ENCODE measurements around the gene SLC6A7.
A peak's percentile ranks its signal among the peaks of the same experiment; 100 is the strongest.

The SLC6A7 gene

DNA sequence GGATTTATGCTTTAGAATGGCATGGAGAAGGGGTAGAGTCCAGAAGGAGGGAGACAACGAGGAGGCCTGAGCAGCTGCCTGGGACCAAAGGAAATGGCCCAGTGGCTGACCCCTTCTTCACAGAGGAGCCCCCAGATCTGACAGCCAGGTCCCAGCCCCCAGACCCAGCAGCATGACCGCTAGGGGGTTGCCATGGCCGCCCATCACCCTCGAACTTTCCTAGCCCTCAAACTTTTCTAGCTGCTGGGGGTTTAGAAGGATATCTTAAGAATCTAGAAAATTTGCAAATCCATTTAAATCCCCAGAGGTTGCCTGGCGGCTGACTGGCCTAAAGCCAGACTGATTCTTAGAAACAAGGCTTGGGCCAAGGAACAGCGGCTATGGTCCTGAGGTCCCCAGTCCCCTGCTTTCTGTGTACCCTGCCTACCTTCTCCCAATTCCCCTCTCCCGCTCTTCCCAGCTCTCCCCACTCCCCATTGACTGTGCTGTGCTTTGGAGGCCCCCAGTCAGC, 35.2 kb upstream of the SLC6A7 start:
- H4K12ac ChIP-seq (ENCODE audit: low read depth, low read length): peak overlapping the region; percentile 61
- peak overlapping the region; percentile 23 for H2AFZ ChIP-seq (ENCODE audit: insufficient read depth, low read length, poor library complexity)
- peak overlapping the region; percentile 80 for H2AK5ac ChIP-seq (ENCODE audit: low read length)
- no peak overlapping the region for H3K23ac ChIP-seq (ENCODE audit: low read length)
- peak overlapping the region; percentile 90 for H3K18ac ChIP-seq (ENCODE audit: low read length)
- H3K4ac ChIP-seq (ENCODE audit: low read depth, low read length): peak overlapping the region; percentile 89
- no peak for DNase-seq
- H3K9ac ChIP-seq (ENCODE audit: low read length): peak overlapping the region; percentile 70
- H3K79me1 ChIP-seq (ENCODE audit: low read length): peaks cover 27% of the 10 kb centered on the region
- no peaks in the 10 kb centered on the region for H3K27me3 ChIP-seq (ENCODE audit: insufficient read depth, low read length)
- peak overlapping the region; percentile 86 for H2BK5ac ChIP-seq (ENCODE audit: low read depth, low read length, poor library complexity)
- no CpG with 5 or more reads among the region's 7 CpGs for WGBS (ENCODE audit: extremely low coverage, insufficient coverage, insufficient read length)
- H3K36me3 ChIP-seq (ENCODE audit: control insufficient read depth in 1 of 2, insufficient read depth in 2 of 2, low read length in 2 of 2): peaks cover 9 to 17% of the 10 kb centered on the region in 2 experiments
- peak overlapping the region; percentile 83 for H4K8ac ChIP-seq (ENCODE audit: low read depth, low read length)
- peak overlapping the region; percentile 66 for H3K4me2 ChIP-seq (ENCODE audit: low read length)
- peaks cover 7% of the 10 kb centered on the region for H3K79me2 ChIP-seq (ENCODE audit: control insufficient read depth, insufficient read depth, low read length, poor library complexity)
- peak overlapping the region; percentile 95 for H2BK120ac ChIP-seq (ENCODE audit: insufficient read depth, low read length, poor library complexity)
- H3K4me3 ChIP-seq (ENCODE audit: low read depth, low read length): peak overlapping the region; percentile 49
- H3K14ac ChIP-seq (ENCODE audit: low read length): peak overlapping the region; percentile 94
- H3K4me1 ChIP-seq (ENCODE audit: control insufficient read depth in 1 of 2, insufficient read depth in 2 of 2, low read length in 2 of 2): peaks cover 21 to 39% of the 10 kb centered on the region in 2 experiments
- H3K27ac ChIP-seq (ENCODE audit: low read depth, low read length): peak overlapping the region; percentile 85
- H2BK12ac ChIP-seq (ENCODE audit: low read length): peak overlapping the region; percentile 90
- no peaks in the 10 kb centered on the region for H3K9me3 ChIP-seq (ENCODE audit: insufficient read depth, low read depth, low read length)
- peak overlapping the region; percentile 95 for H4K91ac ChIP-seq (ENCODE audit: low read depth, low read length)

GRCh38 chr5:150155258-150156026, 34.4 kb upstream of the SLC6A7 start, which contains the start of gene PDGFRB:
PDGFRB (minus strand) TSS chr5:150155845; CDS start chr5:150137047, 18,798 bp downstream.
- Histone ChIP-seq H4K8ac (ENCODE audit: low read depth, low read length) (peak within 1 kb of the TSS; percentile 83), H3K9ac (ENCODE audit: low read length) (peak within 1 kb of the TSS; percentile 70), H2BK12ac (ENCODE audit: low read length) (peak within 1 kb of the TSS; percentile 90), H2BK5ac (ENCODE audit: low read depth, low read length, poor library complexity) (peak within 1 kb of the TSS; percentile 86), H3K23ac (ENCODE audit: low read length) (no peak within 1 kb of the TSS), H2BK120ac (ENCODE audit: insufficient read depth, low read length, poor library complexity) (peak within 1 kb of the TSS; percentile 95), H3K4me3 (ENCODE audit: low read depth, low read length) (peak within 1 kb of the TSS; percentile 49), H3K79me2 (ENCODE audit: control insufficient read depth, insufficient read depth, low read length, poor library complexity) (peaks cover 7% of the 10 kb centered on the region), H4K12ac (ENCODE audit: low read depth, low read length) (peak within 1 kb of the TSS; percentile 61), H2AFZ (ENCODE audit: insufficient read depth, low read length, poor library complexity) (peak within 1 kb of the TSS; percentile 23), H3K18ac (ENCODE audit: low read length) (peak within 1 kb of the TSS; percentile 90), H3K4me1 (ENCODE audit: control insufficient read depth in 1 of 2, insufficient read depth in 2 of 2, low read length in 2 of 2) (peaks cover 25 to 47% of the 10 kb centered on the region in 2 experiments), H3K14ac (ENCODE audit: low read length) (peak within 1 kb of the TSS; percentile 94), H3K36me3 (ENCODE audit: control insufficient read depth in 1 of 2, insufficient read depth in 2 of 2, low read length in 2 of 2) (peaks cover 9 to 16% of the 10 kb centered on the region in 2 experiments), H3K27ac (ENCODE audit: low read depth, low read length) (peak within 1 kb of the TSS; percentile 85), H3K27me3 (ENCODE audit: insufficient read depth, low read length) (no peaks in the 10 kb centered on the region), H3K4me2 (ENCODE audit: low read length) (peak within 1 kb of the TSS; percentile 66), H3K4ac (ENCODE audit: low read depth, low read length) (peak within 1 kb of the TSS; percentile 89), H2AK5ac (ENCODE audit: low read length) (peak within 1 kb of the TSS; percentile 78), H3K9me3 (ENCODE audit: insufficient read depth, low read depth, low read length) (no peaks in the 10 kb centered on the region), H4K91ac (ENCODE audit: low read depth, low read length) (peak within 1 kb of the TSS; percentile 95), H3K79me1 (ENCODE audit: low read length) (peaks cover 32% of the 10 kb centered on the region)
- no CpG with 5 or more reads among the region's 17 CpGs for WGBS (ENCODE audit: extremely low coverage, insufficient coverage, insufficient read length)
- no peak for DNase-seq

DNA sequence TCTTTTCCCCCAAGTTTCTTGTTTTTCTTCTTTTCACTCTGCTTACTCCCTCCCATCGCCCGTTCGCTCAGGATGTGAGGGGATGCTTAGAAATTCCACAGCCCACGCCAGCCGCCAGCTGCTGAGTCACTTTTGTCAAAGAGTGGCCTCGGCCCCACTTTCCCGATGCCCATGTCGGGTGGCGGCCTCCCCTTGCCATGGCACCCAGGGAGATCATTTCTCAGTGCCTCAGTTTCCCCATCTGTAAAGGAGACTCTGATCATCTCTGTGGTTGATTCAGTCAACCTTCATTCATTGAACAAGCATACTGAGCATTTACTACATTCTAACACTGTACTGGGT, 33.9 kb upstream of the SLC6A7 start:
- Histone ChIP-seq H3K27ac (ENCODE audit: low read depth, low read length) (peak overlapping the region; percentile 45), H3K14ac (ENCODE audit: low read length) (no peak overlapping the region), H2BK12ac (ENCODE audit: low read length) (peak overlapping the region; percentile 48), H2BK5ac (ENCODE audit: low read depth, low read length, poor library complexity) (peak overlapping the region; percentile 7), H3K27me3 (ENCODE audit: insufficient read depth, low read length) (no peaks in the 10 kb centered on the region), H4K8ac (ENCODE audit: low read depth, low read length) (no peak overlapping the region), H2AK5ac (ENCODE audit: low read length) (peak overlapping the region; percentile 16), H3K4ac (ENCODE audit: low read depth, low read length) (no peak overlapping the region), H3K79me2 (ENCODE audit: control insufficient read depth, insufficient read depth, low read length, poor library complexity) (peaks cover 7% of the 10 kb centered on the region), H3K79me1 (ENCODE audit: low read length) (peaks cover 33% of the 10 kb centered on the region), H3K36me3 (ENCODE audit: control insufficient read depth in 1 of 2, insufficient read depth in 2 of 2, low read length in 2 of 2) (peaks cover 9 to 13% of the 10 kb centered on the region in 2 experiments), H3K4me2 (ENCODE audit: low read length) (peak overlapping the region; percentile 66), H3K23ac (ENCODE audit: low read length) (no peak overlapping the region), H2AFZ (ENCODE audit: insufficient read depth, low read length, poor library complexity) (no peak overlapping the region), H4K91ac (ENCODE audit: low read depth, low read length) (no peak overlapping the region), H3K4me1 (ENCODE audit: control insufficient read depth in 1 of 2, insufficient read depth in 2 of 2, low read length in 2 of 2) (peaks cover 25 to 48% of the 10 kb centered on the region in 2 experiments), H3K9me3 (ENCODE audit: insufficient read depth, low read depth, low read length) (no peaks in the 10 kb centered on the region), H3K4me3 (ENCODE audit: low read depth, low read length) (no peak overlapping the region), H4K12ac (ENCODE audit: low read depth, low read length) (no peak overlapping the region), H3K9ac (ENCODE audit: low read length) (no peak overlapping the region), H3K18ac (ENCODE audit: low read length) (no peak overlapping the region), H2BK120ac (ENCODE audit: insufficient read depth, low read length, poor library complexity) (peak overlapping the region; percentile 14)
- DNase-seq: no peak
- no CpG with 5 or more reads among the region's 9 CpGs for WGBS (ENCODE audit: extremely low coverage, insufficient coverage, insufficient read length)

DNA sequence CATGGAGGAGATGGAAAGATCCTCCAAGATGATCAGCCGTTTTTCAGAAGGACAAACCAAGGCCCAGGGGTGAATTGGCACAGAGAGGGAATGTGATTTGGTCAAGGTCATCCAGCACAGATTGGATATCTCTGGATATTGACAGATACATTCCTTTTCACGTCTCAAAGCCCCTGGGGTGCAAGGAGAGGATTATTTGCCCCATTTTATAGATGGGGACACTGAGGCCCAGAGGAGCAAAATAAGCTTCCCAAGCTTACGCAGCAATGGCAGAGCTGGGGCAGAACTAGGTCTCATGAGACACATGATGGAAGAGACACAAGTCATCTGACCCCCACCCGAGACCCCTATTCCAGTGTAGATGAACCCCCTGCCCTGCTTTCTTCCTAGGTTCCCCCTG, 33.3 kb upstream of the SLC6A7 start:
- WGBS (ENCODE audit: extremely low coverage, insufficient coverage, insufficient read length): no CpG with 5 or more reads among the region's 4 CpGs
- Histone ChIP-seq H3K23ac (ENCODE audit: low read length) (no peak overlapping the region), H3K18ac (ENCODE audit: low read length) (no peak overlapping the region), H3K4me1 (ENCODE audit: control insufficient read depth in 1 of 2, insufficient read depth in 2 of 2, low read length in 2 of 2) (peaks cover 25 to 51% of the 10 kb centered on the region in 2 experiments), H3K4ac (ENCODE audit: low read depth, low read length) (no peak overlapping the region), H4K91ac (ENCODE audit: low read depth, low read length) (peak overlapping the region; percentile 9), H2BK12ac (ENCODE audit: low read length) (peak overlapping the region; percentile 48), H3K36me3 (ENCODE audit: control insufficient read depth in 1 of 2, insufficient read depth in 2 of 2, low read length in 2 of 2) (peaks cover 9% of the 10 kb centered on the region in 2 experiments), H4K8ac (ENCODE audit: low read depth, low read length) (no peak overlapping the region), H3K9ac (ENCODE audit: low read length) (no peak overlapping the region), H2BK5ac (ENCODE audit: low read depth, low read length, poor library complexity) (no peak overlapping the region), H2AFZ (ENCODE audit: insufficient read depth, low read length, poor library complexity) (no peak overlapping the region), H2BK120ac (ENCODE audit: insufficient read depth, low read length, poor library complexity) (no peak overlapping the region), H3K4me2 (ENCODE audit: low read length) (peak overlapping the region; percentile 66), H2AK5ac (ENCODE audit: low read length) (no peak overlapping the region), H3K79me2 (ENCODE audit: control insufficient read depth, insufficient read depth, low read length, poor library complexity) (peaks cover 7% of the 10 kb centered on the region), H3K27me3 (ENCODE audit: insufficient read depth, low read length) (no peaks in the 10 kb centered on the region), H3K79me1 (ENCODE audit: low read length) (peaks cover 38% of the 10 kb centered on the region), H4K12ac (ENCODE audit: low read depth, low read length) (no peak overlapping the region), H3K4me3 (ENCODE audit: low read depth, low read length) (no peak overlapping the region), H3K14ac (ENCODE audit: low read length) (no peak overlapping the region), H3K9me3 (ENCODE audit: insufficient read depth, low read depth, low read length) (no peaks in the 10 kb centered on the region), H3K27ac (ENCODE audit: low read depth, low read length) (no peak overlapping the region)
- DNase-seq: no peak

Data from trophoblast cell (in vitro differentiated cells and primary cell).